Left hindlimb (tissue), 1 donor: ENCODE measurements around the gene OR56B4.

Source experiments
- DNase-seq: peaks from one replicate; pipeline ENCODE4 v3.0.0-alpha.2; 2018

OR56B4 gene

GRCh38 chr11:6156628-6157359, 49.3 kb downstream of the OR56B4 start:
- DNase-seq: no peak
